ENCODE measurements around the gene KIAA0930.
A peak's percentile ranks its signal among the peaks of the same experiment; 100 is the strongest.

KIAA0930 gene

GRCh38 chr22:45237065-45237990 lies 3.4 kb downstream of the KIAA0930 start:
- peak; percentile 46 for DNase-seq

GRCh38 chr22:45235851-45236342 lies 4.8 kb downstream of the KIAA0930 start:
- no peak for DNase-seq

GRCh38 chr22:45235101-45235777 lies 5.5 kb downstream of the KIAA0930 start:
- DNase-seq, result no peak

- DNase-seq, result no peak
Measured at GRCh38 chr22:45233827-45234226, 6.9 kb downstream of the KIAA0930 start.

GRCh38 chr22:45233386-45233785 lies 7.3 kb downstream of the KIAA0930 start:
- no peak for DNase-seq

- DNase-seq, result no peak
Measured at GRCh38 chr22:45231293-45231692, 9.4 kb downstream of the KIAA0930 start.

- no peak for DNase-seq
Measured at GRCh38 chr22:45230026-45230721, 10.5 kb downstream of the KIAA0930 start.

GRCh38 chr22:45229181-45229580 lies 11.5 kb downstream of the KIAA0930 start:
- DNase-seq, result no peak

GRCh38 chr22:45228401-45228754 lies 12.3 kb downstream of the KIAA0930 start:
- no peak for DNase-seq

- no peak for DNase-seq
Measured at GRCh38 chr22:45227645-45228400, 12.9 kb downstream of the KIAA0930 start.

- no peak for DNase-seq
Measured at GRCh38 chr22:45226503-45227186, 14.0 kb downstream of the KIAA0930 start.

GRCh38 chr22:45225732-45226502 lies 14.8 kb downstream of the KIAA0930 start:
- no peak for DNase-seq

GRCh38 chr22:45224988-45225731 lies 15.5 kb downstream of the KIAA0930 start:
- DNase-seq, result no peak

- no peak for DNase-seq
Measured at GRCh38 chr22:45224331-45224730, 16.4 kb downstream of the KIAA0930 start.

GRCh38 chr22:45223304-45224117 lies 17.2 kb downstream of the KIAA0930 start:
- DNase-seq, result no peak

GRCh38 chr22:45221201-45221600 lies 19.5 kb downstream of the KIAA0930 start:
- no peak for DNase-seq

- DNase-seq, result no peak
Measured at GRCh38 chr22:45218976-45219375, 21.7 kb downstream of the KIAA0930 start.

GRCh38 chr22:45217806-45218205 lies 22.9 kb downstream of the KIAA0930 start:
- DNase-seq, result no peak

GRCh38 chr22:45217345-45217744 lies 23.3 kb downstream of the KIAA0930 start:
- no peak for DNase-seq

Data from NCI-H510A (cell line).